MCF 10A (cell line): ENCODE data around the gene RASAL1. TPM values are rescaled to one million over a fixed set of nuclear protein-coding genes. Genes with fewer than 3 reads are reported as not detected.
A peak's percentile ranks its signal among the peaks of the same experiment; 100 is the strongest.

ENCODE experiments used
- BruUV-seq: library from RNA; stranded (reverse); fragments of 400-500 nt; replicated peaks from 2 replicates; lab custom pipeline; 2021; lab: Mats Ljungman, UMichigan
- CTCF ChIA-PET: fragments of 300-600 bp; sonication (Branson Sonifier 250); formaldehyde crosslinking; extraction: SDS; loops from one replicate; lab custom pipeline; 2021; ENCODE audit warnings: antibody characterized with exemption, inconsistent platforms; lab: Yijun Ruan, JAX
- POLR2A ChIA-PET: fragments of 300-600, 350-650 bp; sonication (Branson Sonifier 250); formaldehyde crosslinking; extraction: SDS; loops from one replicate; lab custom pipeline; 2020; ENCODE audit warnings: antibody characterized with exemption, inconsistent platforms; lab: Yijun Ruan, JAX
- DNase-seq: peaks from one replicate; pipeline ENCODE4 v3.0.0-alpha.2; 2018; ENCODE audit not compliant: unreplicated experiment
- H3K27ac Mint-ChIP-seq: one replicate; pipeline ENCODE4 v1.8.0; 2022; ENCODE audit warnings: mild to moderate bottlenecking, low read depth, mixed read lengths; ENCODE audit not compliant: unreplicated experiment
- H3K27me3 Mint-ChIP-seq: one replicate; pipeline ENCODE4 v1.8.0; 2022; ENCODE audit warnings: mixed read lengths; ENCODE audit not compliant: insufficient read depth, unreplicated experiment
- H3K36me3 Mint-ChIP-seq: one replicate; pipeline ENCODE4 v1.8.0; 2022; ENCODE audit warnings: mild to moderate bottlenecking, moderate library complexity, mixed read lengths; ENCODE audit not compliant: insufficient read depth, unreplicated experiment
- H3K4me1 Mint-ChIP-seq: one replicate; pipeline ENCODE4 v1.8.0; 2022; ENCODE audit warnings: mixed read lengths; ENCODE audit not compliant: insufficient read depth, unreplicated experiment
- H3K4me3 Mint-ChIP-seq: one replicate; pipeline ENCODE4 v1.8.0; 2022; ENCODE audit warnings: mild to moderate bottlenecking, moderate library complexity, mixed read lengths; ENCODE audit not compliant: unreplicated experiment
- H3K9me3 Mint-ChIP-seq: one replicate; pipeline ENCODE4 v1.8.0; 2022; ENCODE audit warnings: mixed read lengths; ENCODE audit not compliant: unreplicated experiment
- CTCF ChIP-seq: fragments of 200-600 bp; IDR thresholded peaks from one replicate; pipeline ENCODE4 v1.8.0; 2022; ENCODE audit warnings: antibody characterized with exemption, mild to moderate bottlenecking; ENCODE audit not compliant: unreplicated experiment
- intact Hi-C: fragments of 100-400 bp; cut with micrococcal nuclease; formaldehyde crosslinking; loops from 2 replicates; pipeline ENCODE4 v1.14.1; 2022
- total RNA-seq: library from RNA; stranded (reverse); gene quantifications from 2 replicates; pipeline ENCODE4 v1.2.3, GENCODE V29; 2022

Gene RASAL1
- total RNA-seq, 1 experiment from 2014 or later, result not detected

GRCh38 chr12:113171543-113171942, 36.0 kb upstream of the RASAL1 start:
- peak overlapping the region; percentile 50 for H3K27ac Mint-ChIP-seq
- no peak for DNase-seq
- POLR2A ChIA-PET, result interaction anchor here (0.9 kb wide), 1 partner anchor 10 kb away, joined by 3 read pairs; no protein-coding TSS in a partner anchor
- TF ChIP-seq CTCF, result no peak
- no peaks in the 10 kb centered on the region for H3K9me3 Mint-ChIP-seq
- H3K36me3 Mint-ChIP-seq, result peaks cover 91% of the 10 kb centered on the region
- CTCF ChIA-PET, result interaction anchor here (0.7 to 9.7 kb wide), 5 partner anchors 12 to 179 kb away, joined by 3 to 131 read pairs (median 33); no protein-coding TSS in a partner anchor
- intact Hi-C loops, result no loop called here
- no peaks in the 10 kb centered on the region for H3K27me3 Mint-ChIP-seq
- BruUV-seq, result no TSS peak
- peaks cover 5% of the 10 kb centered on the region for H3K4me1 Mint-ChIP-seq
- H3K4me3 Mint-ChIP-seq, result no peak overlapping the region

- peak overlapping the region; percentile 50 for H3K27ac Mint-ChIP-seq
- TF ChIP-seq CTCF, result no peak
- BruUV-seq, result no TSS peak
- intact Hi-C loops, result no loop called here
- no peak overlapping the region for H3K4me3 Mint-ChIP-seq
- DNase-seq, result no peak
- no peaks in the 10 kb centered on the region for H3K9me3 Mint-ChIP-seq
- CTCF ChIA-PET, result interaction anchor here (0.6 to 9.7 kb wide), 5 partner anchors 11 to 271 kb away, joined by 3 to 131 read pairs (median 33); no protein-coding TSS in a partner anchor
- H3K27me3 Mint-ChIP-seq, result no peaks in the 10 kb centered on the region
- POLR2A ChIA-PET, result interaction anchor here (0.6 kb wide), 1 partner anchor 272 kb away, joined by 3 read pairs; no protein-coding TSS in a partner anchor
- H3K36me3 Mint-ChIP-seq, result peaks cover 91% of the 10 kb centered on the region
- H3K4me1 Mint-ChIP-seq, result peaks cover 5% of the 10 kb centered on the region
Measured at GRCh38 chr12:113170926-113171325, 35.4 kb upstream of the RASAL1 start.

- Mint-ChIP-seq H3K36me3 (peaks cover 87% of the 10 kb centered on the region), H3K4me3 (no peak overlapping the region), H3K27ac (no peak overlapping the region), H3K4me1 (peaks cover 5% of the 10 kb centered on the region), H3K9me3 (no peaks in the 10 kb centered on the region), H3K27me3 (no peaks in the 10 kb centered on the region)
- no peak for DNase-seq
- ChIA-PET POLR2A (interaction anchor here (0.6 kb wide), 1 partner anchor 272 kb away, joined by 3 read pairs; no protein-coding TSS in a partner anchor), CTCF (interaction anchor here (0.6 to 9.7 kb wide), 4 partner anchors 11 to 270 kb away, joined by 3 to 131 read pairs (median 40); no protein-coding TSS in a partner anchor)
- intact Hi-C loops, result no loop called here
- TF ChIP-seq CTCF, result no peak
- no TSS peak for BruUV-seq
Measured at GRCh38 chr12:113170457-113170856, 34.9 kb upstream of the RASAL1 start.

GRCh38 chr12:113169697-113170096, 34.1 kb upstream of the RASAL1 start:
- peaks cover 5% of the 10 kb centered on the region for H3K4me1 Mint-ChIP-seq
- no peak overlapping the region for H3K4me3 Mint-ChIP-seq
- H3K27ac Mint-ChIP-seq, result no peak overlapping the region
- intact Hi-C loops, result no loop called here
- no TSS peak for BruUV-seq
- DNase-seq, result no peak
- ChIA-PET POLR2A (interaction anchor here (0.6 kb wide), 1 partner anchor 58 kb away, joined by 3 read pairs; no protein-coding TSS in a partner anchor), CTCF (interaction anchor here (9.7 kb wide), 1 partner anchor 120 kb away, joined by 131 read pairs; no protein-coding TSS in a partner anchor)
- no peaks in the 10 kb centered on the region for H3K27me3 Mint-ChIP-seq
- H3K9me3 Mint-ChIP-seq, result no peaks in the 10 kb centered on the region
- TF ChIP-seq CTCF, result no peak
- H3K36me3 Mint-ChIP-seq, result peaks cover 87% of the 10 kb centered on the region
